Superior temporal gyrus (tissue), 1 donor: ENCODE measurements around the gene FAM13A.
"Not testable (repeated sequence)": the region's sequence is repeated elsewhere in the genome, so short reads cannot be mapped to it uniquely, and the experiment has no call there.

Source experiments
- DNase-seq: peaks from one replicate; pipeline ENCODE4 v3.0.0-alpha.2; 2016; ENCODE audit errors: extremely low spot score

FAM13A gene

GRCh38 chr4:88900432-88900831 is 156.6 kb downstream of the FAM13A start:
- DNase-seq: no peak

DNA sequence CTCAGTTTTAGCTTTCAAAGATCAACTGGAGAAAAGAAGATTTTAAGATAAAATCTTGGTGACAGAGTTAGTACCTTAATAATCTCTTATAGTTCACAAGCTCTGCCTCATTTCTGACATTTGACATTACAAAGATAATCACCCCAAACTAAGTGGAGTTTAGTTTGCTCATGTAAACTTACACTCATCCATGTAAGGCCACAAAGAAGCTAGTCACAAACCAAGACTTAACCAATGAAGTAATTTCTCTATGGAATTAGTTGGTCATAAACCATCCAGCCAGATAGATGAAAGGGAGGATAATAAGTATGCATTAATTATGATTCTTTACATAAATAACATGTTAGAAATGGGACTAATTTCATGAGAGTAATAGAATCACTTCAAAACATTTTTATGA is 159.2 kb downstream of the FAM13A start:
- DNase-seq: no peak

DNA sequence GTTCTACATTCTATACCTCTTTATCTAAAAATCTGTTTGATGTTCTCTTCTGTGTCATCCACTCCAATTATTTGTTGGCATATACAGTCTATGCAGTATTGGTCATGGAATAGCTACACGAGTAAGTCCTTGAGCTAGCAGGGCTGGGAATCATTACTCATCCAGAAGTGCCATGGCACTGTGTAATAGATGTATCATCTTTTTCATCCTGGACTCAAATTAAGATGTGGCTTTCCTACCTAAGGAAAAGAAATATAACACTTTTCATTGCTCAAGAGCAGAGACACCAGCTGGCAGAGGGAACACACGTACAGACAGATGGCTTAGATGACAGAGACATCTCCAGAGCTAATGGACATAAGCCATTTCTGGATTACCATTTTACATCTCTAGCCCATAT is 159.8 kb downstream of the FAM13A start:
- DNase-seq: peak; percentile 17

- no peak for DNase-seq
Observed at GRCh38 chr4:88893961-88894360, 163.0 kb downstream of the FAM13A start.

DNA sequence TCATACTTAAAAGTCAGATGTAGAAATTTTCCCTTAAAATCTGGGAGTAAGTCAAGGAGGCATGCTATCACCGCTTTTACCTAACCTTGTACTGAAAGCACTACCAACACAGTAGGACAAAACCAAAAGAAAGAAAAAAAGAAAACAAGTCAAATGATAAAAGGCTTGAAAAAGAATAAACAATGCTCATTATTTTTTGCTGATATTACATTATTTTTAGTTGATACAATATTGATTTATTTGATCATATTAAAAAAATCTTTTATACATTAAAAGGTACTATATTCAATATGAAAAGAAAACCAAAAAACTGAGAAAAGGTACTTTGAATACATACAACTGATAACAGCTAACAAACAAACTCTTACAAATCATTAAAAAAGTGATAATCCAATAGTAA is 164.3 kb downstream of the FAM13A start:
- DNase-seq: no peak

- no peak for DNase-seq
Observed at GRCh38 chr4:88891636-88892035, 165.3 kb downstream of the FAM13A start.

GRCh38 chr4:88887409-88887808 is 169.6 kb downstream of the FAM13A start:
- DNase-seq: not testable (repeated sequence)

- no peak for DNase-seq
Observed at GRCh38 chr4:88881227-88881569, 175.8 kb downstream of the FAM13A start.

DNA sequence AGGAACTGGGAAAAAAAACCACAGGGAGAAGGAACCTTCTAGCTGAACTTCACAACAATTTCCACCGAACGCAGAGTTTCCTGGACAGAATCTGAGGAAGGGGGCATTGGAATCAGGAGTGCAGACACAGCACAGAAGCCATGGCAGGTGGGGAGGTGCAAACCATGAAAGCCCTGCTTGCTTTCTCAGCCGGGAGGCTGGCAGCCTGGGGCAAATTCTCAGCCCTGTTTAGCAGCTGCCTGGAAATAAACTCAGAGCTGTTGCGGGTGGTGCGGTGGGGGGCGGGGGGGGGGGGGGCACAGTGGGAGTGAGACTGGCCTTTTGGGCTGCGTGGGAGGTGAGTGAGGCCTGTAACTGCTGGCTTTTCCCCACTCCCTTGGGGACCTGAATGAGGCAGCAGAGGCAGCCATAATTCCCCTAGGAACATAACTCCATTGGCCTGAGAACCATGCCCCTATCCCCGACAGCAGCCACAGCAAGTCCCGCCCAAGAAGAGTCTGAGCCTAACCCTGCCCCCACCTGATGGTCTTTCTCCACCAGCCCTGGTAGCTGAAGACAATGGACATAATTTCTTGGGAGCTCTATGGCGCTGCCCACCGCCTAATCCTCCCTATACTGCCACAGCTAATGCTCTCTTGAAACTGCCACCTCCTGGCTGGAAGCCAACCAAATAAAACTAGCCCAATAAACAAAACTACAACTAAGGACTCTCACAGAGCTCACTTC is 176.3 kb downstream of the FAM13A start:
- no peak for DNase-seq

DNA sequence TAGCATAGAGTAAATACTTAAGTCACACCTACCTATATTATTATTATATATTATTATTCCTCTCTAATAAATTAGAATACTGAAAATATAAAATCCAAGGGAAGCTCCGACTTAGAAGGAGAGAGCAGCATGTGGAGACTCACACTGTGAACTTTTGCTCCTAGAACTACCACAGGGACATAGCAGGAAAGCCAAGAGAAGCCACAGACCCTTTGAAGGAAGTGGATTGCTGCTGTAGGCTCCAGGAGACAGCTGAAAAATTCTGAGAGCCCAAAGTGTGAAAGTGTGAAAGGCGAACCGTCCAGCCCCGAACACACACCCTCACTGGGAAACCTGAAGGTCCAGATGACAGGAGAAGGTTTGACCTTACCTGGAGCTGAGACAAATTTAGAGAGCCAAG is 177.0 kb downstream of the FAM13A start:
- no peak for DNase-seq

GRCh38 chr4:88878642-88879041 is 178.3 kb downstream of the FAM13A start:
- no peak for DNase-seq

- no peak for DNase-seq
Observed at GRCh38 chr4:88870428-88870827, 186.6 kb downstream of the FAM13A start.

- DNase-seq: no peak
Observed at GRCh38 chr4:88868510-88868909, 188.5 kb downstream of the FAM13A start.

DNA sequence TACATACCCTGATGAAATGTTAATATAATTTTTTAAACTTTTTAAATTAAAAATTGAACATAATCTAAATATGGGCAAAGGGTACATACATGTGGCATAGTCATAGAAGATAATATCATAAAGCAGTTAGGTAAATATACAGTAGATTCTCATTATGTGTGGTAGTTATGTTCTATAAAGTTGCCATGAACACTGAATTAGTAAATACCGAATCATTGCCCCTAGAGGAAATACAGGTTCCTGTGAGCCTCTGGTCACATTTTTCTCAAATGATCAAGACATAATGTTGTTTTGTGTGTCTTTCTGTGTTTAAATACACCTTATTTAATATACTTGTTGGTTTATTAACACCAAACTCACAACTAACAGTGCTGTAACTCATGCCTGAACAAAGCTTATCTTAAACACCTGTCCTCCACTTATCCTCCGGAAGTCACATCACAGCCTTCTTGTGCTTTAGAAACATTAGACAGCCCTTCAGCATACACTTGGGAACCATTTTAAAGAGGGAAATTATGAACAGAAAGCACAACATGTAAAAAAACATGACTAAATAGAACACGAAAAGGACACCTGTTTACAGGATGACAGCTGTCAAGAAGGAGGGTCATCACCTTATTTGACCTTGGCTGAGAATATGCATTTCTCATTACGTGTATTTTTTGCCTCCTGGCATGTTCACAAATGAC is 190.0 kb downstream of the FAM13A start:
- DNase-seq: no peak

DNA sequence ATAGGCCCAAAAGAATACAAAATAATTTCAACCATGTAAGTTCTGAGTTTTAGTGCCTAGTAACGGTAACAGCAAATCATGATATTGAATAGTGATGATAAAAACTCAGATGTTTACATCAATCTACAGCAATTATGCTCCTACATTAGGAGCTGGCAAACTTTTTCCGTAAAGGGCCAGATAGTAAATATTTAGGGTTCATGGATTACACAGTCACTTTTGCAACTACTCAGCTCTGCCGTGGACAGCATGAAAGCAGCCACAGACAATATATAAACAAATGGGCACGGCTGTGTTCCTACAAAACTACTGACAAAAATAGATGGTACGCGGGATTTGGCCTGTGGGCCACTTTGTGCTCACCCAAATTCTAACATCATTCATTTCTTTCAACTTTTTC is 191.5 kb downstream of the FAM13A start:
- DNase-seq: no peak

- no peak for DNase-seq
Observed at GRCh38 chr4:88865046-88865445, 191.9 kb downstream of the FAM13A start.

DNA sequence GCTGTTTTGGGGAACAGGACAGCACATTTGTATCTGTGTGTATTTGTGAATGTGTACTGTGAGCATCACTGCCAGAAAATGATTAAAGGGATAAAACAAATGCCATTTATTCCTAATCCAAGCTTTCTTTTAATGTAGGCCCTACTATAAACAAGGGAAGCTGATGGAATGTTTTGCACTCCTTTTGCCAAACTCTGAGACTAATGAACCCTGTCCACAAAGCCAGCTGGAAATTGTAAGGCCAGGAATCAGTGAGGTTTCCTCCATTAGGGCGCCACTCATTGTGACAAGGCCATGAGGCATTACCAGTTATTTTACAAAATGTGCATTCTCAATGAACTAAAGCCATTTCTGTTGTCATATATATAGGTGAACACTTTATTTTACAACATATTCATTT is 196.4 kb downstream of the FAM13A start:
- DNase-seq: no peak

DNA sequence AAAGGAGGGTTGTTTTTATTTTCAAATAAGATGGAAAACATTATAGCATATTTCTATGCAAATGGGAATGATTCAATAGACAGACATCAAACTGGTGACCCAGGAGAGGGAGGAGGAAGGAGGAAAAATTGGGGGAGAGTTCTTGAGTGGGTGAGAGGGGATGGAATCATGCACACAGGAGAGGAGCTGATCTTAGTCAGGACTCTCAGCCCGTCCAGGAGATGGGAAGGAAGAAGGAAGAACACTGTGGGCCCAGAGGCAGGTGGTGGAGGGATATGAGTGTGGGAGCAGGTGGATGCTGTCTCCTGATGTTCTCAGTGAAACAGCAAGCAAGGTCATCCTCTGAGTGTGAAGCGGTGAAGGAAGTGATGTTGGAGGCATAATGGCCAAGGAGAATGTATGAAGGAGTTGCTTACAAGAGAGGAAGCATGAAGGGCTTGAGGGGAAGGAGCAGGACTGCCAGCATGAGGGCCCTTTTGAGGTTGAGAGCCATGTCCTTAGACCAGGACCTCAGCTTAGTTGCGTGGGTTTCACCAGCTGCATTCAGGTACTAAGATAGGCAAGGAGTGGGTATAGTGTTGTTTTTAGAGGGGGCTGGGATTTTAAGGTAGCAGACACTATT is 197.7 kb downstream of the FAM13A start:
- no peak for DNase-seq

- peak; percentile 38 for DNase-seq
Observed at GRCh38 chr4:88858752-88859151, 198.2 kb downstream of the FAM13A start.

DNA sequence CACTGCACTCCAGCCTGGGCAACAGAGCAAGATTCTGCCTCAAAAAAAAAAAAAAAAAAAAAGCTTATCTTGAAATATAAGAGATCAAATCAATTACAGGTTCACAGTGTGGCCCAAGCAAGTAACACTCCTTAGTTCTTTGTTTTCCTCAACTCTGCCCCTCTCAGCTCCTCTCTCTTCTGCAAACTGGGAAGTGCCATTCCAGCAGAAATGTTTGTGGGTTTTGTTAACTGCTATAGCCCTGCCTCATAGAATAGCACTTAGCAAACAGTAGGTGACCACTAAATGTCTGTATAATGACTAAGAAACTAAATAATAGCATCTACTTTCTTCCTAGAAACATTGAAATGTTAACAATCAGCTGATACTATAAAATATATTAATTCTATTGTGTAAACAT is 199.4 kb downstream of the FAM13A start:
- no peak for DNase-seq

GRCh38 chr4:88854481-88854880 is 202.5 kb downstream of the FAM13A start:
- no peak for DNase-seq

GRCh38 chr4:88853583-88853982 is 203.4 kb downstream of the FAM13A start:
- not testable (repeated sequence) for DNase-seq

- DNase-seq: no peak
Observed at GRCh38 chr4:88846206-88846790, 210.7 kb downstream of the FAM13A start.
